BE2C (cell line): ENCODE data around the gene CCNF.
A peak's percentile ranks its signal among the peaks of the same experiment; 100 is the strongest.

Source experiments
- DNase-seq: peaks from one replicate; pipeline ENCODE4 v3.0.0-alpha.2; 2020
- H3K27me3 ChIP-seq: fragments of 250-450 bp; sonication (Bioruptor Pico); 2 replicates; pipeline ENCODE4 v1.5.1; 2020; ENCODE audit warnings: mild to moderate bottlenecking
- H3K36me3 ChIP-seq: fragments of 250-450 bp; sonication (Bioruptor Pico); 2 replicates; pipeline ENCODE4 v1.5.1; 2020; ENCODE audit warnings: mild to moderate bottlenecking
- H3K4me1 ChIP-seq: fragments of 250-450 bp; sonication (Bioruptor Pico); 2 replicates; pipeline ENCODE4 v1.5.1; 2020
- H3K4me3 ChIP-seq: 2 replicates; pipeline ENCODE4 v1.5.1; 2011; ENCODE audit warnings: low read depth, low read length
- H3K9me3 ChIP-seq: fragments of 250-450 bp; sonication (Bioruptor Pico); 2 replicates; pipeline ENCODE4 v1.5.1; 2020
- TF ChIP-seq, protein P1 (sequence below): IDR thresholded peaks from 2 replicates; pipeline ENCODE4 v1.5.1; 2012; ENCODE audit warnings: mild to moderate bottlenecking, low read depth, low read length

The CCNF gene

DNA sequence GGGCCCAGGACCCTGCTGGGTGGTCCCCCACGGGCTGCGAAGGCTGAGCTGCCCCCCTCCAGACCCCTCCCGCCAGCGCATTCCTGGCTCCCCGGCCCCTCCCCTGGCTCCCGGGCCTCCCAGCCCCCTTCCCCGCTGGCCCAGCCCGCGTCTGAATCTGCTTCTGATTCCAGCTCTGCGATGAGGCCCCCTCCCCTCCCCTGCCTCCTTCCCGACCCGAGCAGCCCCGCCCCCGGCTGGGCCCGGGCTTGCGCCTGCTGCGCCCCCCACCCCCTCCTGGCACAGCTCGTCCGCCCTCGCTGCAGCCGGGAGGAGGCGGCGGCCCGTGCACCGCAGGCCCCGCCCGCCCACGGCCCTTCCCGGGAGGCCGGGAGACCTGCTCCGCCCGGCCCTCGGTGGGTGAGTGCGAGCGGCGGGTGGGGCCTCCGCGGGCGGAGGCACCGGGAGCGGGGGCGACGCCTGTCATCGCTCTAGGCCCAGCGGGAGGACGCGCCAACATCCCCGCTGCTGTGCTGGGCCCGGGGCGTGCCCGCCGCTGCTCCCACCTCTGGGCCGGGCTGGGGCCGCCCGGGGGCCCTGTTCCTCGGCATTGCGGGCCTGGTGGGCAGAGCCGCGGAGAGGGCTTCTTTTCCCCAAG lies 41.9 kb downstream of the CCNF start, which contains the start of gene NTN3:
Gene NTN3 (plus strand): TSS at position 282 of the 637 bp plus-strand sequence. CDS start 405 bp downstream, outside the sequence.
- Histone ChIP-seq H3K27me3 (no peaks in the 10 kb centered on the region), H3K4me1 (peaks cover 34% of the 10 kb centered on the region), H3K36me3 (0 out of 2 replicates have a peak, but pooled peaks cover 5% of the 10 kb centered on the region), H3K9me3 (no peaks in the 10 kb centered on the region), H3K4me3 (peak within 1 kb of the TSS; percentile 43)
- DNase-seq = peak; percentile 86
- TF ChIP-seq, protein P1, sequence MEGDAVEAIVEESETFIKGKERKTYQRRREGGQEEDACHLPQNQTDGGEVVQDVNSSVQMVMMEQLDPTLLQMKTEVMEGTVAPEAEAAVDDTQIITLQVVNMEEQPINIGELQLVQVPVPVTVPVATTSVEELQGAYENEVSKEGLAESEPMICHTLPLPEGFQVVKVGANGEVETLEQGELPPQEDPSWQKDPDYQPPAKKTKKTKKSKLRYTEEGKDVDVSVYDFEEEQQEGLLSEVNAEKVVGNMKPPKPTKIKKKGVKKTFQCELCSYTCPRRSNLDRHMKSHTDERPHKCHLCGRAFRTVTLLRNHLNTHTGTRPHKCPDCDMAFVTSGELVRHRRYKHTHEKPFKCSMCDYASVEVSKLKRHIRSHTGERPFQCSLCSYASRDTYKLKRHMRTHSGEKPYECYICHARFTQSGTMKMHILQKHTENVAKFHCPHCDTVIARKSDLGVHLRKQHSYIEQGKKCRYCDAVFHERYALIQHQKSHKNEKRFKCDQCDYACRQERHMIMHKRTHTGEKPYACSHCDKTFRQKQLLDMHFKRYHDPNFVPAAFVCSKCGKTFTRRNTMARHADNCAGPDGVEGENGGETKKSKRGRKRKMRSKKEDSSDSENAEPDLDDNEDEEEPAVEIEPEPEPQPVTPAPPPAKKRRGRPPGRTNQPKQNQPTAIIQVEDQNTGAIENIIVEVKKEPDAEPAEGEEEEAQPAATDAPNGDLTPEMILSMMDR = no peak

DNA sequence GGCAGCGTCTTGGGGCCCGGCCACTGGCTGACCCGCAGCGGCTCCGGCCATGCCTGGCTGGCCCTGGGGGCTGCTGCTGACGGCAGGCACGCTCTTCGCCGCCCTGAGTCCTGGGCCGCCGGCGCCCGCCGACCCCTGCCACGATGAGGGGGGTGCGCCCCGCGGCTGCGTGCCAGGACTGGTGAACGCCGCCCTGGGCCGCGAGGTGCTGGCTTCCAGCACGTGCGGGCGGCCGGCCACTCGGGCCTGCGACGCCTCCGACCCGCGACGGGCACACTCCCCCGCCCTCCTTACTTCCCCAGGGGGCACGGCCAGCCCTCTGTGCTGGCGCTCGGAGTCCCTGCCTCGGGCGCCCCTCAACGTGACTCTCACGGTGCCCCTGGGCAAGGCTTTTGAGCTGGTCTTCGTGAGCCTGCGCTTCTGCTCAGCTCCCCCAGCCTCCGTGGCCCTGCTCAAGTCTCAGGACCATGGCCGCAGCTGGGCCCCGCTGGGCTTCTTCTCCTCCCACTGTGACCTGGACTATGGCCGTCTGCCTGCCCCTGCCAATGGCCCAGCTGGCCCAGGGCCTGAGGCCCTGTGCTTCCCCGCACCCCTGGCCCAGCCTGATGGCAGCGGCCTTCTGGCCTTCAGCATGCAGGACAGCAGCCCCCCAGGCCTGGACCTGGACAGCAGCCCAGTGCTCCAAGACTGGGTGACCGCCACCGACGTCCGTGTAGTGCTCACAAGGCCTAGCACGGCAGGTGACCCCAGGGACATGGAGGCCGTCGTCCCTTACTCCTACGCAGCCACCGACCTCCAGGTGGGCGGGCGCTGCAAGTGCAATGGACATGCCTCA lies 42.6 kb downstream of the CCNF start:
- peaks cover 38% of the 10 kb centered on the region for H3K4me1 ChIP-seq
- no peak for DNase-seq
- TF ChIP-seq, protein P1 = no peak
- peak overlapping the region; percentile 43 for H3K4me3 ChIP-seq
- H3K36me3 ChIP-seq = 0 out of 2 replicates have a peak, but pooled peaks cover 5% of the 10 kb centered on the region
- H3K27me3 ChIP-seq = no peaks in the 10 kb centered on the region
- H3K9me3 ChIP-seq = no peaks in the 10 kb centered on the region

DNA sequence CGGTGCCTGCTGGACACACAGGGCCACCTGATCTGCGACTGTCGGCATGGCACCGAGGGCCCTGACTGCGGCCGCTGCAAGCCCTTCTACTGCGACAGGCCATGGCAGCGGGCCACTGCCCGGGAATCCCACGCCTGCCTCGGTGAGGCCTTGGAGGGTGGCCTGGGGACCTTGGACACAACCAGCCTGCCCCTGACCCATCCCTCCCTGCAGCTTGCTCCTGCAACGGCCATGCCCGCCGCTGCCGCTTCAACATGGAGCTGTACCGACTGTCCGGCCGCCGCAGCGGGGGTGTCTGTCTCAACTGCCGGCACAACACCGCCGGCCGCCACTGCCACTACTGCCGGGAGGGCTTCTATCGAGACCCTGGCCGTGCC lies 43.2 kb downstream of the CCNF start:
- Histone ChIP-seq H3K27me3 (no peaks in the 10 kb centered on the region), H3K36me3 (0 out of 2 replicates have a peak, but pooled peaks cover 5% of the 10 kb centered on the region), H3K9me3 (no peaks in the 10 kb centered on the region), H3K4me3 (no peak overlapping the region), H3K4me1 (peaks cover 33% of the 10 kb centered on the region)
- no peak for DNase-seq
- TF ChIP-seq, protein P1 = no peak

DNA sequence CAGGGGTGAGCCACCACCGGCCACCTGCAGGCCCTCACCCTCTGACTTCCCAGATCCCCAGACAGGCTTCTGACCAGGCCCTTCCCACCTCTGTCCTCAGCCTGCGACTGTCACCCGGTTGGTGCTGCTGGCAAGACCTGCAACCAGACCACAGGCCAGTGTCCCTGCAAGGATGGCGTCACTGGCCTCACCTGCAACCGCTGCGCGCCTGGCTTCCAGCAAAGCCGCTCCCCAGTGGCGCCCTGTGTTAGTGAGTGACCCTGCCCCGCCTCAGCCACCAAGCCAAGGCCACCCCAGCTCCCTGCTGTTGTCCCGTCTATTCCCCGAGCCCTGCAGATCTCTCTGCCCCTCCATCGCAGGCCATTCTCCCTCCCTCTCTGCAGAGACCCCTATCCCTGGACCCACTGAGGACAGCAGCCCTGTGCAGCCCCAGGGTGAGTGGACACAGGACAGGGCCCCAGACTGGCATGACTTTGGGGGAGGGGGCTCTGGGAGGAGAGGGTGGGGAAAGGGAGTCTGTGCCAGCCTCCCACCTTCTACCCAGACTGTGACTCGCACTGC lies 43.7 kb downstream of the CCNF start:
- peak overlapping the region; percentile 25 for H3K4me3 ChIP-seq
- peaks cover 33% of the 10 kb centered on the region for H3K4me1 ChIP-seq
- TF ChIP-seq, protein P1 = no peak
- 0 out of 2 replicates have a peak, but pooled peaks cover 5% of the 10 kb centered on the region for H3K36me3 ChIP-seq
- H3K27me3 ChIP-seq = no peaks in the 10 kb centered on the region
- DNase-seq = no peak
- H3K9me3 ChIP-seq = no peaks in the 10 kb centered on the region

DNA sequence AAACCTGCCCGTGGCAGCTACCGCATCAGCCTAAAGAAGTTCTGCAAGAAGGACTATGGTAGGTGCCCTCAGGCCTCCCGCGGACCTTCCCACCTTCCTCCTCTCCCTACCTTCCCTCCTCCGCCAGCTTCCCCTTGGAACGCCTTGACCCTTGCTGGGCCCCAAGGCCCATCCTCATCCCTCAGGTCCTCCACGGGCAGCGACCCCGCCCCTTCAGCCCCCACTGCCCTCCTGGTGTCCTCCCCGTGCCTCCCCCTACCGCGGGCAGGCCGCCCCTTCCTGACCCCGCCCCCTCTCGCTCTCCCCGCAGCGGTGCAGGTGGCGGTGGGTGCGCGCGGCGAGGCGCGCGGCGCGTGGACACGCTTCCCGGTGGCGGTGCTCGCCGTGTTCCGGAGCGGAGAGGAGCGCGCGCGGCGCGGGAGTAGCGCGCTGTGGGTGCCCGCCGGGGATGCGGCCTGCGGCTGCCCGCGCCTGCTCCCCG lies 44.2 kb downstream of the CCNF start:
- peak overlapping the region; percentile 25 for H3K4me3 ChIP-seq
- H3K4me1 ChIP-seq = peaks cover 33% of the 10 kb centered on the region
- no peaks in the 10 kb centered on the region for H3K27me3 ChIP-seq
- no peaks in the 10 kb centered on the region for H3K9me3 ChIP-seq
- H3K36me3 ChIP-seq = 0 out of 2 replicates have a peak, but pooled peaks cover 5% of the 10 kb centered on the region
- DNase-seq = no peak
- TF ChIP-seq, protein P1 = no peak
